SU-DHL-6 (cell line): Measurements from ENCODE around the gene STX1A.
"Not testable (repeated sequence)": the region's sequence is repeated elsewhere in the genome, so short reads cannot be mapped to it uniquely, and the experiment has no call there.

Experiments
- H2AFZ ChIP-seq: fragments of 200-600 bp; sonication (generic); 2 replicates; pipeline ENCODE4 v1.6.1; 2014; ENCODE audit warnings: low read depth, mild to moderate bottlenecking, moderate library complexity, mixed read lengths, antibody characterized with exemption, low read length; ENCODE audit not compliant: severe bottlenecking
- H3F3A ChIP-seq: fragments of 200-600 bp; shearing (Covaris generic); 2 replicates; pipeline ENCODE4 v1.6.0; 2016; ENCODE audit warnings: antibody characterized with exemption, mild to moderate bottlenecking; ENCODE audit not compliant: insufficient read depth
- H3K27ac ChIP-seq: fragments of 200-600 bp; sonication (generic); 2 replicates; pipeline ENCODE4 v1.5.1; 2016; ENCODE audit warnings: low read depth, mild to moderate bottlenecking, low read length, moderate library complexity, mixed read lengths
- H3K27me3 ChIP-seq: fragments of 200-600 bp; sonication (generic), shearing (Covaris generic); 2 replicates; pipeline ENCODE4 v1.6.0; 2014; ENCODE audit warnings: mild to moderate bottlenecking, low read length
- H3K36me3 ChIP-seq: fragments of 200-600 bp; sonication (generic); 2 replicates; pipeline ENCODE4 v1.6.1; 2014; ENCODE audit warnings: mild to moderate bottlenecking, low read length, mixed read lengths
- H3K4me2 ChIP-seq: fragments of 300-600, 200-600 bp; shearing (Covaris generic), sonication (generic); 2 replicates; pipeline ENCODE4 v1.6.0; 2014; ENCODE audit warnings: low read length, low read depth, mild to moderate bottlenecking; ENCODE audit not compliant: poor library complexity, severe bottlenecking
- H3K4me3 ChIP-seq: fragments of 200-600 bp; sonication (generic); 2 replicates; pipeline ENCODE4 v1.5.1; 2014; ENCODE audit warnings: antibody characterized with exemption, low read length, mild to moderate bottlenecking, mixed read lengths; ENCODE audit not compliant: insufficient read depth, poor library complexity, severe bottlenecking
- H3K79me2 ChIP-seq: fragments of 200-600 bp; sonication (generic); 2 replicates; pipeline ENCODE4 v1.6.1; 2014; ENCODE audit warnings: mild to moderate bottlenecking, low read length, moderate library complexity; ENCODE audit not compliant: insufficient read depth
- H3K9ac ChIP-seq: fragments of 200-600 bp; sonication (generic); 2 replicates; pipeline ENCODE4 v1.7.0; 2014; ENCODE audit warnings: mild to moderate bottlenecking, low read length
- H3K9me2 ChIP-seq: fragments of 200-600 bp; sonication (generic); replicated peaks from 2 replicates; pipeline ENCODE4 v1.6.1; 2014; ENCODE audit warnings: low read length; ENCODE audit not compliant: insufficient read depth
- H3K9me3 ChIP-seq: fragments of 200-600 bp; sonication (generic); 2 replicates; pipeline ENCODE4 v1.6.1; 2014; ENCODE audit warnings: low read length, mixed read lengths; ENCODE audit not compliant: insufficient read depth
- H4K20me1 ChIP-seq: fragments of 200-600 bp; sonication (generic); 2 replicates; pipeline ENCODE4 v1.6.1; 2014; ENCODE audit warnings: low read depth, mild to moderate bottlenecking, antibody characterized with exemption, low read length, moderate library complexity, mixed read lengths
- EZH2phosphoT487 ChIP-seq: fragments of 200-600 bp; sonication (generic), shearing (Covaris generic); conservative IDR thresholded peaks from 2 replicates; pipeline ENCODE4 v1.6.1; 2018; ENCODE audit warnings: mild to moderate bottlenecking, antibody characterized with exemption, low read length, moderate library complexity, mixed read lengths
- TF ChIP-seq, protein P1 (sequence below): fragments of 200-600 bp; sonication (generic); IDR thresholded peaks from one replicate; pipeline ENCODE4 v1.5.1; 2017; ENCODE audit warnings: antibody characterized with exemption, mild to moderate bottlenecking, low read length, moderate library complexity; ENCODE audit not compliant: insufficient read depth, poor library complexity, severe bottlenecking

Gene STX1A

DNA sequence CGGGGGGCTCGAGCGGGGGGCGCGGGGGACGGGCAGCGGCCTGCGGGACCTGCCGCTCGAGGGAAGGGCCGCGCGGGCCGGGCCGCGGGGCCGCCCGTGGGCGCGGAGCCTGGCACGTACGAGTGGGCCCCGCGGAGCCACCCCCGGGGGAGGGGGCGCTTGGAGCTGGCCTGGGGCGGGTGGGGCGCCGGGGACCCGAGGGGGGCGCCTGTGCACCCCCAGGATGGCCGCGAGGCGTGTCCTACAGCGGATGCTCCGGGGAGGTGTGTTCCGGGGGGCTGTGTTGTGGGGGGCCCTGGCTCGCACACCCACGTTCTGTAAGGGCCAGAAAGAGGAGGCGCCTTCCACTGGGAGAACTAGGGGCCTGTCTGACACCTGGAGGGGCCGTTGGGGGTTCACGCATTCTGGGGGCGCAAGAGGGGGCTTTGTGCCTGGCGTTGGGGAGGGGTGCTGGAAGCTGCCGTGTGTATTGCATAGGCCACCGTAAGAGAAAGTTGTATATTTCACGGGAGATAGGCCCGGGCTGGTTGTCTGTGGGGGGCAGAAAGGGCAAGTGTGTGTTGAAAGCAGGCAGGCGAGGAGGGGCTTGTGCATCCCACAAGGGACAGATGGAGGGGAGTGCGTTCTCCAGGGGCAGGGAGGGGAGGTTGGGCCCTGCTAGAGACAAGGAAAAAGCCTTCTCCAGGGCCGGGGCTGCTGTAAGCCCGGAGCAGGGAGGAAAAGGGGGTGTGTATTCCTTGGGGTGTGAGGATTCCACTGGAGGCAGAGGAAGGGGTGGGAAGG, 51.2 kb downstream of the STX1A start:
- H3K9ac ChIP-seq = peak overlapping the region; percentile 44; the same call in 1 of the 2 replicates
- peak overlapping the region; percentile 54 for H3K4me3 ChIP-seq
- H4K20me1 ChIP-seq = no peaks in the 10 kb centered on the region
- H2AFZ ChIP-seq = peak overlapping the region; percentile 60
- H3K9me2 ChIP-seq = no peaks in the 10 kb centered on the region
- H3F3A ChIP-seq = no peaks in the 10 kb centered on the region
- H3K79me2 ChIP-seq = no peaks in the 10 kb centered on the region
- no peak overlapping the region for H3K27ac ChIP-seq
- H3K27me3 ChIP-seq = no peaks in the 10 kb centered on the region
- no peaks in the 10 kb centered on the region for H3K36me3 ChIP-seq
- H3K4me2 ChIP-seq = peak overlapping the region; percentile 90
- no peak for TF ChIP-seq EZH2phosphoT487
- TF ChIP-seq, protein P1, sequence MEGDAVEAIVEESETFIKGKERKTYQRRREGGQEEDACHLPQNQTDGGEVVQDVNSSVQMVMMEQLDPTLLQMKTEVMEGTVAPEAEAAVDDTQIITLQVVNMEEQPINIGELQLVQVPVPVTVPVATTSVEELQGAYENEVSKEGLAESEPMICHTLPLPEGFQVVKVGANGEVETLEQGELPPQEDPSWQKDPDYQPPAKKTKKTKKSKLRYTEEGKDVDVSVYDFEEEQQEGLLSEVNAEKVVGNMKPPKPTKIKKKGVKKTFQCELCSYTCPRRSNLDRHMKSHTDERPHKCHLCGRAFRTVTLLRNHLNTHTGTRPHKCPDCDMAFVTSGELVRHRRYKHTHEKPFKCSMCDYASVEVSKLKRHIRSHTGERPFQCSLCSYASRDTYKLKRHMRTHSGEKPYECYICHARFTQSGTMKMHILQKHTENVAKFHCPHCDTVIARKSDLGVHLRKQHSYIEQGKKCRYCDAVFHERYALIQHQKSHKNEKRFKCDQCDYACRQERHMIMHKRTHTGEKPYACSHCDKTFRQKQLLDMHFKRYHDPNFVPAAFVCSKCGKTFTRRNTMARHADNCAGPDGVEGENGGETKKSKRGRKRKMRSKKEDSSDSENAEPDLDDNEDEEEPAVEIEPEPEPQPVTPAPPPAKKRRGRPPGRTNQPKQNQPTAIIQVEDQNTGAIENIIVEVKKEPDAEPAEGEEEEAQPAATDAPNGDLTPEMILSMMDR = no peak
- 0 out of 2 replicates have a peak, but pooled peaks cover under 1% of the 10 kb centered on the region for H3K9me3 ChIP-seq

DNA sequence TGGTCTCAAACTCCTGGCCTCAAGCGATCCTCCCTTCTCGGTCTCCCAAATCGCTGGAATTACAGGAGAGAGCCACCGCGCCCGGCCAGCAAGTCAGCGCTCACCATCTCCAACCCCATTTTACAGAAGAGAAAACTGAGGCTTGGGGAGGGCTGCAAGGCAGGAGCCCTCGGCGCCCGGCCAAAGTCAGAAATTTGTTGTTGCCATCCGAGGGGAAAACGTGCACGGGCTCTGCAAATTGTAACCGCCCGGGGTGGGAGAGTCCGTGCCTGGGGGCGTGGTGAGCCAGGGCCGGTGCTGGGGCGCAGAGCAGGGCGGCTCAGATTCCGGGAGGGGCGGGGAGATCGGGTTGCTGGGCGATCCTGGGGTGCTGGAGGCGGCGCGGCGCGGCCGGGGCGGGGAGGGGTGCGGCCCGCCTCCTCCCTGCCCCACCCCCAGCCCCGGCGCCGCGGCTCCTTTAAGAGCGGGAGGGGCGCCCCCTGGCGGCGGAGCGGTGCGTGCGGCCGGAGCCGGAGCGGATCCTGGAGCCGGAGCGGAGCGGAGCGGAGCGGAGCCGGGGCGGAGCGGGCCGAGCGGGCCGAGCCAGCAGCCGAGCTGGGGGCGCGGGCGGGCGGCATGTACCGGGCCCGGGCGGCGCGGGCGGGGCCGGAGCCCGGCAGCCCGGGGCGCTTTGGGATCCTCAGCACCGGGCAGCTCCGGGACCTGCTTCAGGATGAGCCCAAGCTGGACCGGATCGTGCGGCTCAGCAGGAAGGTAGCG, 51.9 kb downstream of the STX1A start, which contains the start of gene VPS37D:
Gene VPS37D (plus strand): TSS at position 488 of the 759 bp plus-strand sequence. CDS start 128 bp downstream, at position 616.
- Histone ChIP-seq H3K4me3 (peak within 1 kb of the TSS; percentile 55), H3K9me3 (peaks cover 7% of the 10 kb centered on the region; the same call in 1 of the 2 replicates), H3K79me2 (no peaks in the 10 kb centered on the region), H3K9me2 (no peaks in the 10 kb centered on the region), H3K27me3 (no peaks in the 10 kb centered on the region; the same call in 1 of the 2 replicates), H3F3A (no peaks in the 10 kb centered on the region), H3K36me3 (no peaks in the 10 kb centered on the region), H3K9ac (peak within 1 kb of the TSS; percentile 44; the same call in 1 of the 2 replicates), H4K20me1 (no peaks in the 10 kb centered on the region), H3K27ac (no peak within 1 kb of the TSS), H2AFZ (peak within 1 kb of the TSS; percentile 90), H3K4me2 (peak within 1 kb of the TSS; percentile 90)
- no peak for TF ChIP-seq EZH2phosphoT487
- TF ChIP-seq, protein P1 = peak; percentile 85

DNA sequence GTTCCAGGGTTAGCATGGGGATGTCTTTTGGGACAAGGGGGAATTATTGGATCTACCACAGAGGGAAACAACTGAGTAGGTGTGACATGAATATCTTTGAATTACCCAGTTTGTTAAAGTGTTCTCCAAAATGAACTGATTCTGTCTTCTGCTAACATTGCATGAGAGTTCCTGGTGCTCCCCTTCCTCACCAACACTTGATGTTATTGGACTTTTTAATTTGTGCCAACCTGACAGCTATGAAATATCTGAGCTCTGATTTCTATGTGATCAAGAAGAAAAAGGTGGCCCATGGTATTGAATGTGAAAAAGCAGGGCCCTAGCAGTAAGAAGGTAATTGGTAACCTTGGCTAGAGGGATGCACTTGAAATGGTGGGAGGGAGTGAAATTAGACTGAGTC, 56.4 kb downstream of the STX1A start:
- no peak overlapping the region for H3K4me2 ChIP-seq
- TF ChIP-seq, protein P1 = no peak
- TF ChIP-seq EZH2phosphoT487 = no peak
- no peak overlapping the region for H3K4me3 ChIP-seq
- no peak overlapping the region for H3K27ac ChIP-seq
- no peaks in the 10 kb centered on the region for H4K20me1 ChIP-seq
- H3K79me2 ChIP-seq = no peaks in the 10 kb centered on the region
- H2AFZ ChIP-seq = no peak overlapping the region
- H3K36me3 ChIP-seq = no peaks in the 10 kb centered on the region
- no peaks in the 10 kb centered on the region for H3K9me2 ChIP-seq
- no peak overlapping the region for H3K9ac ChIP-seq
- peaks cover 7% of the 10 kb centered on the region; the same call in 1 of the 2 replicates for H3K9me3 ChIP-seq
- H3F3A ChIP-seq = no peaks in the 10 kb centered on the region
- no peaks in the 10 kb centered on the region; the same call in 1 of the 2 replicates for H3K27me3 ChIP-seq

DNA sequence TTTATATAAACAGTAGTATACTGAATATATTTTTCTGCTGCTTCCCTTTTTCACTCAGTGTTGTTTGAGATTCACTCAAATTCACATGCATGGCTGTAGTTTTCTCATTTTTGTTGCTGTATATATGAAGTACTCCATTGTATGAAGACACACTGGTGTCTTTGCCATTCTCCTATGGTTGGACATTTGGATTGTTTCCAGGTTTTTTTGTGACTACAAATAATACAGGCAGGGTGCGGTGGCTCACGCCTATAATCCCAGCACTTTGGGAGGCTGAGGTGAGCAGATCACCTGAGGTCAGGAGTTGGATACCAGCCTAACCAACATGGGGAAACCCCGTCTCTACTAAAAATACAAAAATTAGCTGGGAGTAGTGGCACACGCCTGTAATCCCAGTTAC, 58.9 kb downstream of the STX1A start:
- not testable (repeated sequence) for H3K9ac ChIP-seq, H3K9me3 ChIP-seq, H3K9me2 ChIP-seq, H3F3A ChIP-seq, H3K4me3 ChIP-seq, H2AFZ ChIP-seq, H3K27me3 ChIP-seq, H4K20me1 ChIP-seq, H3K36me3 ChIP-seq, H3K4me2 ChIP-seq, H3K27ac ChIP-seq, H3K79me2 ChIP-seq
